HEK293T (cell line): ENCODE data around the gene GMCL1.

Experiments used
- CTBP1 ChIP-seq: fragments of 450-650 bp; IDR thresholded peaks from 2 replicates; pipeline ENCODE4 v1.6.1; 2016; ENCODE audit warnings: borderline replicate concordance
- HDGF ChIP-seq: fragments of 450-650 bp; IDR thresholded peaks from 2 replicates; pipeline ENCODE4 v1.6.1; 2017; ENCODE audit warnings: antibody characterized with exemption, borderline replicate concordance

DNA sequence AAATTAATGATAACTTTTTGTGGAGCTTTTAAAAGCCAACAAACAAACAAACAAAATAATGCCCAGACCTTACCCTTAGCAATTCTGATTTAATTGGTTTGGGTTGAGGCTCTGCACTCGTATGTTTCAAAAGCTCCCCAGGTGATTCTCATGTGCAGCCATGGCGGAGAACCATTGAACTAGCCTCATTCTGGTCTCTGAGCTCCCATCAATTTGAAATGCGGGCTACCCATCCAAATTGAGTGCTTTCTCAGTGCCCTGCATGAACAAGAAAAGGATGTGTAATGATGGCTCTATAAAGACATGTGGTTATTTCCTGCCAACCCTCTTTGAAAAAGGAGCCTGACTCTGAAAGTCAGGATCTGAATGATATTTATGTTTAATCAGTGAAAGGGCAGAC lies 93.7 kb downstream of the GMCL1 start:
- TF ChIP-seq CTBP1 (no peak), HDGF (no peak)
